ENCODE results near the gene NAA30.

The NAA30 gene

GRCh38 chr14:57461777-57462320, 71.5 kb downstream of the NAA30 start:
- no peak for DNase-seq
- no peak overlapping the region for H3K27ac ChIP-seq
- H3K27me3 ChIP-seq (ENCODE audit: insufficient read depth, low read depth, severe bottlenecking) = no peaks in the 10 kb centered on the region
- H3K4me3 ChIP-seq (ENCODE audit: low read depth, low read length) = no peak overlapping the region
- TF ChIP-seq CTCF (IDR thresholded peaks at IDR 0.05; ENCODE audit: low read depth, low read length) = no peak
- no peaks in the 10 kb centered on the region for H3K36me3 ChIP-seq
- no peaks in the 10 kb centered on the region for H3K9me3 ChIP-seq (ENCODE audit: severe bottlenecking)

GRCh38 chr14:57462551-57462950, 72.2 kb downstream of the NAA30 start:
- Histone ChIP-seq H3K36me3 (no peaks in the 10 kb centered on the region), H3K27ac (no peak overlapping the region), H3K27me3 (ENCODE audit: insufficient read depth, low read depth, severe bottlenecking) (no peaks in the 10 kb centered on the region), H3K4me3 (ENCODE audit: low read depth, low read length) (no peak overlapping the region), H3K9me3 (ENCODE audit: severe bottlenecking) (no peaks in the 10 kb centered on the region)
- DNase-seq = no peak
- TF ChIP-seq CTCF (IDR thresholded peaks at IDR 0.05; ENCODE audit: low read depth, low read length) = no peak

- Histone ChIP-seq H3K27ac (no peak overlapping the region), H3K36me3 (no peaks in the 10 kb centered on the region), H3K4me3 (ENCODE audit: low read depth, low read length) (no peak overlapping the region), H3K27me3 (ENCODE audit: insufficient read depth, low read depth, severe bottlenecking) (no peaks in the 10 kb centered on the region), H3K9me3 (ENCODE audit: severe bottlenecking) (no peaks in the 10 kb centered on the region)
- no peak for DNase-seq
- TF ChIP-seq CTCF (IDR thresholded peaks at IDR 0.05; ENCODE audit: low read depth, low read length) = no peak
These were observed 73.8 kb downstream of the NAA30 start for GRCh38 chr14:57464008-57464730.

Measured in WERI-Rb-1 (cell line).